Measurements from ENCODE around the gene GET4.
"Not testable (repeated sequence)": the region's sequence is repeated elsewhere in the genome, so short reads cannot be mapped to it uniquely, and the experiment has no call there.

The GET4 gene

GRCh38 chr7:921581-922333 is 45.4 kb downstream of the GET4 start:
- Histone ChIP-seq H3K4me3 (ENCODE audit: low read depth, low read length) (no peak overlapping the region), H3K27me3 (replicated peaks) (no peaks in the 10 kb centered on the region), H3K36me3 (replicated peaks) (no peaks in the 10 kb centered on the region), H3K27ac (no peak overlapping the region)
- no peak for TF ChIP-seq CTCF (IDR thresholded peaks at IDR 0.05; ENCODE audit: low read depth, low read length, missing control alignments)
- in situ Hi-C loops (cut with HindIII; ENCODE audit: low pct_ligation_motif_present, low sequenced_read_pairs): no loop called here
- DNase-seq: no peak

- H3K36me3 ChIP-seq (replicated peaks): no peaks in the 10 kb centered on the region
- no peak for DNase-seq
- no peak for TF ChIP-seq CTCF (IDR thresholded peaks at IDR 0.05; ENCODE audit: low read depth, low read length, missing control alignments)
- no peak overlapping the region for H3K27ac ChIP-seq
- H3K4me3 ChIP-seq (ENCODE audit: low read depth, low read length): no peak overlapping the region
- in situ Hi-C loops (cut with HindIII; ENCODE audit: low pct_ligation_motif_present, low sequenced_read_pairs): no loop called here
- no peaks in the 10 kb centered on the region for H3K27me3 ChIP-seq (replicated peaks)
These were observed 46.2 kb downstream of the GET4 start for GRCh38 chr7:922334-923107.

- DNase-seq: peak; percentile 48
- no peak for TF ChIP-seq CTCF (IDR thresholded peaks at IDR 0.05; ENCODE audit: low read depth, low read length, missing control alignments)
- Histone ChIP-seq H3K36me3 (replicated peaks) (no peaks in the 10 kb centered on the region), H3K4me3 (ENCODE audit: low read depth, low read length) (no peak overlapping the region), H3K27ac (no peak overlapping the region), H3K27me3 (replicated peaks) (no peaks in the 10 kb centered on the region)
- in situ Hi-C loops (cut with HindIII; ENCODE audit: low pct_ligation_motif_present, low sequenced_read_pairs): no loop called here
These were observed 47.0 kb downstream of the GET4 start for GRCh38 chr7:923108-924041.

- H3K4me3 ChIP-seq (ENCODE audit: low read depth, low read length); H3K27ac ChIP-seq; H3K27me3 ChIP-seq (replicated peaks); in situ Hi-C loops (cut with HindIII; ENCODE audit: low pct_ligation_motif_present, low sequenced_read_pairs); DNase-seq; H3K36me3 ChIP-seq (replicated peaks): not testable (repeated sequence)
These were observed 47.7 kb downstream of the GET4 start for GRCh38 chr7:924042-924441.

GRCh38 chr7:924541-925231 is 48.3 kb downstream of the GET4 start:
- Histone ChIP-seq H3K36me3 (replicated peaks) (no peaks in the 10 kb centered on the region), H3K27ac (no peak overlapping the region), H3K4me3 (ENCODE audit: low read depth, low read length) (no peak overlapping the region), H3K27me3 (replicated peaks) (no peaks in the 10 kb centered on the region)
- DNase-seq: peak; percentile 43
- in situ Hi-C loops (cut with HindIII; ENCODE audit: low pct_ligation_motif_present, low sequenced_read_pairs): no loop called here
- no peak for TF ChIP-seq CTCF (IDR thresholded peaks at IDR 0.05; ENCODE audit: low read depth, low read length, missing control alignments)

All from brain microvascular endothelial cell (primary cell).